HG03565 (cell line): ENCODE data around the gene CCNG1.
"Not testable (repeated sequence)": the region's sequence is repeated elsewhere in the genome, so short reads cannot be mapped to it uniquely, and the experiment has no call there.

ENCODE experiments used
- ATAC-seq: cut with Tn5 transposase; IDR thresholded peaks from one replicate; pipeline ENCODE4 v1.9.1; 2021; ENCODE audit warnings: mild to moderate bottlenecking, moderate library complexity; ENCODE audit not compliant: unreplicated experiment

CCNG1 gene, protein sequence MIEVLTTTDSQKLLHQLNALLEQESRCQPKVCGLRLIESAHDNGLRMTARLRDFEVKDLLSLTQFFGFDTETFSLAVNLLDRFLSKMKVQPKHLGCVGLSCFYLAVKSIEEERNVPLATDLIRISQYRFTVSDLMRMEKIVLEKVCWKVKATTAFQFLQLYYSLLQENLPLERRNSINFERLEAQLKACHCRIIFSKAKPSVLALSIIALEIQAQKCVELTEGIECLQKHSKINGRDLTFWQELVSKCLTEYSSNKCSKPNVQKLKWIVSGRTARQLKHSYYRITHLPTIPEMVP

DNA sequence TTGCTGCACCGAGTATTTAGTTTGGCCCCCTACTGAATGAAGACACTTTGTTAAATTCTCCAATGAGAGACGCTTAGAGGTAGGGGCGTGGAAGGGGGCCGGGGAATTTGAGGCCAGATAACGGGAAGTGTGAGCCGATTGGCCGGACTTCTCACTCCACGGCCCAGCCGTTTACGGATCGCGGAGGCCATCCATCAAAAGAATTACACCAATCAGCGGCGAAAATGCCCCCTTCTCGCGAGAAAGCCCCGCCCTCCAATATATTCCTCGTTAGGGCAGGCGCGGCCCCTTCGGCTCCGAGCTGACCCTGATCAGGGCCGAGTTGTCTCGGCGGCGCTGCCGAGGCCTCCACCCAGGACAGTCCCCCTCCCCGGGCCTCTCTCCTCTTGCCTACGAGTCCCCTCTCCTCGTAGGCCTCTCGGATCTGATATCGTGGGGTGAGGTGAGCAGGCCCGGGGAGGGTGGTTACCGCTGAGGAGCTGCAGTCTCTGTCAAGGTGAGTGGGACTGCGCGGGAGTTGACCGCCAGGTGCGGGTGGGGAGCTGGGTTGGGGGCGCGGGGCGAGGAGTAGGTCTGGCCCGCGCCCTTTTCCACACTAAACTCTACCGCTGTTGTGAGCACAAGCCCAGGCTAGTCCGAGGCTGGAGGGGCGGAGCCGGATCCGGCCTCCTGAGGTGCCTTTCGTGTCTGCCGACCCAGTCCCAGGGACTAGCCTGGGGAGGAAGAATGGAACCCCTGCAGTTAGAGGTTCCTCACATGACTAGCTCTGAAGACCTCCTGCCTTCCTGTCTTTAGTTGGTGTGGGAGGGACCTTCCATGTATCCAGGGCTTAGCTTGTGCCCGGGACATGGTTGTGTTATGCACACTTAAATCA lies at the start of gene CCNG1:
TSS of gene CCNG1 (plus strand) at position 287 of the 874 bp plus-strand sequence. CDS start 1,662 bp downstream, outside the sequence.
- ATAC-seq: peak; percentile 90

DNA sequence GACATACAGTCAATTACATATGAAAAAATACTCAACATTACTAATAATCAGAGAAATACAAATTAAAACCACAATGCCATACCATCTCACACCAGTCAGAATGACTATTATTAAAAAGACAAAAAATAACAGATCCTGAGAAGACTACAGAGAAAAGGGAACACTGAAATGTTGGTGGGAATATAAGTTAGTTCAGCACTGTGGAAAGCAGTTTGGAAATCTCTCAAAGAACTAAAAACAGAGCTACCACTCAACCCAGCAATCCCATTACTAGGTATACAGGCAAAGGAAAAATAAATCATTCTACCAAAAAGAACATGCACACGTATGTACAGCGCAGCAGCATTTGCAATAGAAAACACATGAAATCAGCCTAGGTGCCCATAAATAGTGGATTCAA lies 41.6 kb upstream of the CCNG1 start:
- no peak for ATAC-seq

DNA sequence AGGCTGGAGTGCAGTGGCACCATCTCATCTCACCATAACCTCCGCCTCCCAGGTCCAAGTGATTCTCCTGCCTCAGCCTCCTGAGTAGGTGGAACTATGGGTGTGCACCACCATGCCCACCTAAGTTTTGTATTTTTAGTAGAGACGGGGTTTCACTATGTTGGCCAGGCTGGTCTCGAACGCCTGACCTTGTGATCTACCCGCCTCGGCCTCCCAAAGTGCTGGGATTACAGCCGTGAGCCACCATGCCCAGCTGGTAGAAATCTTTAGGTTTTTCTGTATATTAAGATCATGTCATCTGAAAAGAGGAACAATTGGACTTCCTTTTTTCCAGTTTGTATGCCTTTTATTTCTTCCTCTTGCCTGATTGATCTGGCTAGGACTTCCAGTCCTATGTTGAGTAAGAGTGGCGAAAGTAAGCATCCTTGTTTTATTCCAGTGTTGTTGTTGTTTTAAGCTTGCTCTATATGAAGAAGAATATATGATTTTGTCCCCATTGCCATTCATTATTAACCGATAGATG lies 40.5 kb upstream of the CCNG1 start:
- not testable (repeated sequence) for ATAC-seq

DNA sequence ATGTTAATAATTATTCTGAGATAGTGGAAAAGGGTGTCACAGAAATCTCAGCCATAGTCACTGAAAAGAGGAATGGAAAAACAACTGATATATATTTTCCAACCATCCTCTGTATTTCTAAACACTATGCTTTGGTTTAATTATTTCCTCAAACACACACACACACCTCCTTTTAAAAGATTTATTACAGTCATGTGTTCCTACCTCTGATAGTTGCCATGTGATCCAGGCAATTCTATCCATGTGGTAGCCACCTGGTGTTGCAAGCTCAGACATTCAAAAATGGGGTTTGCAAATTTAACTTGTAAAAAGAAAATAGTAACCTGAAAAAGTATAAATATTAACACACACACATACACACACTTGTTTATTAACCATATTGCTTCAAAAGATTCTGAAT lies 40.0 kb upstream of the CCNG1 start:
- no peak for ATAC-seq

DNA sequence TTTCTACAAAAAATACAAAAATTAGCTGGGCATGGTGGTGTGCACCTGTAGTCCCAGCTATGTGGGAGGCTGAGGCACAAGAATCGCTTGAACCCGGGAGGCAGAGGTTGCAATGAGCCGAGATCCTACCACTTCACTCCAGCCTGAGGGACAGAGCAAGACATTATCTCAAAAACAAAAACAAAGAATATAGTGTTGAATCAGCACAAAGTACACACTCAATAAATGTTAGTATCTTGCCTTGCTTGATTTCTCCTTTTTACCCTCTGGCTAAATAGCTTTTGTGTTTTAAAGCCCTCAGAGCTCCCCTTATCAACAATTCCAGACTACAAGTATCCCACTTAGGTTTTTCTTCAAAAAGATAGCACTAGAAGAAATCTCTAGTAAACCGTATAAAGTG lies 37.5 kb upstream of the CCNG1 start:
- ATAC-seq: no peak

DNA sequence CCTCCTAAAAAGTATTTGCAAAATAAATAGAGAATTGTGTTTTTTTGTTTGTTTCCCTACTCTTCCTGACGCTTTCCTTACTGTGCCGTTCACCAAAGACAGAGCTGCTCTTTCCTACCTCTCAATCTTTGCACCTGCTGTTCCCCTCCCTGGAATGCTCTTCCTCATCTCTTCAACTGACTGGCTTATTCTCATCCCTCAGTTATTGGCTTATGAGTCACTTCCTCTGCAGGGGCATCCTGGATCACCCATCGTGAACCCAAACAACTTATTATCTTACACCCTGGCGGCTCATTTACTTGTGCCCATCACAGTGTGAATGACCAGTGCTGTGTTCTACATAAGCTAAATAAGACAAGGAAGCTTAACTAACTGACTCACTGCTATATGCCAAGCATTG lies 36.1 kb upstream of the CCNG1 start:
- no peak for ATAC-seq

DNA sequence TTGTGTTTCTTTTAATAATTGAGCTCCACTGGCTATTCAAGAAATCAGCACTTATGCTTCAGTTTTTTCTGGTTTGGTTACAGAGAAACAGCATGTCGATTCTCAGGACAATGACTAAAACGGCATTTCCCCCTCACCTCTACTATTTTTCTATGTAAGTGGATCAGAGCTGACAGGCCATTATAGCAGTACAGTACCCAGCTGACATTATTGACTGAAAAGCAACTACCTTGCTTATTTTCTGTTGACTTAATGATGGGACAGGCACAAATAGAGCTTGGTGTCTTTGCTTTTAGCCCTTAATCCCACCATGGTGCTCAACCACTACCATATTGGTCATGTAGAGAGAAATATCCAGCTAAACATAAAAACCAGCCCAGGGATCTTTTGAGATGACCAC lies 35.4 kb upstream of the CCNG1 start:
- no peak for ATAC-seq

DNA sequence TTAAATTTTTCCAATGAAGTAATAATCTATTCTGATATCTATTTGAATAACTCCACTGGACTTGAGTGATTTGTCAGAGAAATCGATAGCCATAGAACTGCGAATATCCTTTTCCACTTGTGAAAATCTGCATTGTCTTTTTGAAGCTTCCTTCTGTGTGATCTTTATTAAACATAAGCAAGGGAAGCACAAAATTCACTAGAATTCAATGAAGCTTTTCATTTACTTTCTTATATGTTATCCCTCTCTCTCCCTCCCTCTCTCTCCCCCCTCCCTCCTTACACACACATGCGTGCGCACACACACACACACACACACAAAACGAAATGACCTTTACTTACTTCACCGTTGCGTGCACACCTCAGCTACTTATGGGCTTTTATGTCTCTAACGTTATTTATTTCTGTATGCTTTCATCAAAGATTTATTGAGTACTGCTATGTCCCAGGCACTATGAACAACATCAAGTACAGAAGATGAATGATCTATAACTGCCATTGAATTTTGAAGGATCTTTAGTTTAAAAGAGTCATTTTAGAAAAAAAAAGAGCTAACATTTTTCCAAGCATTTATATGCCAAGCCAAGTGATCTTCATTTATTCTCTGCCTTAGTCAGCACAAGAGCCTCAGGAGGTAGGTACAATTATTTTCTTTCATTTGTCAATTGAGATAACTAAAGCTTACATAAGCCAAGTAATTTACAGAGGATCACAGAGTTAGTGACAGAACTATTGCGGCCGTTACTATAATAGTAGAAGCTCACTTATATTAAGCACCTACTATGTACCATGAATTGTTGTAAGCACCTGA lies 32.8 kb upstream of the CCNG1 start:
- ATAC-seq: no peak

DNA sequence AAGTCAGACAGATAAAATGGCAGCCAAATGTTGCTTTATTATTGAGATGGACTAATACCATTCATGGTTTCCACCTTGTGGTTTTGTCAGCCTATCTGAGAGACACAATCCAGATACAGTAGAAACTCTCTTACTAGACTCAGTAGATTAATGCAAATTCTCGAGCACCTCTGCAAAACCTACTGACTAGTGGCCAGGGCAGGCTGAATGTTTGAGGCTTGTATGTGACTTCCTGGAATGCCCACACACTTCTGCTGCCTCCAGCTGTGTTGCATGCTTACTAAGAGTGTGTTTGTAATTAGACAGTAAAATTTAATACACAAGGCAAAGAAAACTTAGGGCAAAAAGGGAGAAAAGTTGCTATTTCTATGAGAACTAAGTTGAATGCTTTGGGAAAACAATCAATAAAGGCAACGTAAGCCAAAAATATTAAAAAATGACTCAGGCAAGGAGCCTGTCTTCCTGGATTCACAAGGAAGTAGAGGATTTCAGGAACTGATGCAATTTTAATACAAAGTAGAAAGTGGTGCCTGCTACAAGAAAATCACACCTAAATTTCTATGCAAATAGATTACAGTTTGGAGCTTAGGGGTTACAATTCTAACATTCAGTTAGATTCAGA lies 30.2 kb upstream of the CCNG1 start:
- ATAC-seq: peak; percentile 90

DNA sequence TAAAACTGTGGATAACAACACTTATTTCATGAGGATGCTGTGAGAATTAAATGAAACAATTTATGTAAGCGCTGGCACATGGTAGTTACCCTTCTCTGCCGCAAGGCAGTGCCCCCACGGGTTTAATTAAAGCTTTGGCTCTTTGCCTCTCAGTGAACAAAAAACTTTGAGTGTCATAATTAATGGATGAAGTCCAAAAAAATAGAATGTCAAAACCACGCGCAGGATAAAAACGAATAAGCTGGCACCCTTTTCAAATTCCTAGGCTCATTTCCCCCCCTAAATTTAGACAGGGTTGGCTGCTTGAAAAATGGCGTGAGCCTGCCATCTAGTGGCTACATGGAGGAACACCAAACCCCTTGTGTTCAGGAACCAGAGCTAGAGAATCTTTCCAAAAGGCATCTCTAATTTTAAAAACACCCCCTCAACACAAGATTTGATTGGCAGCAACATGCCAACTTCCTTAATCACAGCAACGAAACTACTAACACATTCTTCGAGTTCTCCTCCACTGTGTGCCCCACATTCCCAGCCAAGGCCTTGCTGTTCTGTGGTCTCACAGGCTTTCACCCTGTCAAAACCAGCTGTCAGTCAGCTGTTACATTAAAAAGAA lies 29.0 kb upstream of the CCNG1 start:
- ATAC-seq: peak; percentile 49

DNA sequence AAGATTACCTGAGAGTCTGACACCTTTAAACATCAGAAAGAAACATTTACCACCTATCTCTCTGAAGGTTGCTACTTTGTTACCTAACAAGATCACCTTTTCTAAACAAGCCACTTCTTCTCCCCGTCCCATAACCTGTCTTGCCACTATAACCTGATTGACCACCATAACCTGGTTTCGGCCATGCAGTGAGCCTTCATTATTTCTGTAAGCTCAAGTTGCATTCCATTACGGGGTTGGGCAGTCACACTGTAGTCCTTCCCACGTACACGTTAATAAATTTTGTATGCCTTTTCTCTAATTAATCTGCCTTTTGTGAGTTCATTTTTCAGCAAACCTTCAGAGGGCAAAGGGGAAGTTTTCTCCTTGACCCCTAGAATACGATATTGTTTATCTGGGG lies 28.0 kb upstream of the CCNG1 start:
- ATAC-seq: no peak

DNA sequence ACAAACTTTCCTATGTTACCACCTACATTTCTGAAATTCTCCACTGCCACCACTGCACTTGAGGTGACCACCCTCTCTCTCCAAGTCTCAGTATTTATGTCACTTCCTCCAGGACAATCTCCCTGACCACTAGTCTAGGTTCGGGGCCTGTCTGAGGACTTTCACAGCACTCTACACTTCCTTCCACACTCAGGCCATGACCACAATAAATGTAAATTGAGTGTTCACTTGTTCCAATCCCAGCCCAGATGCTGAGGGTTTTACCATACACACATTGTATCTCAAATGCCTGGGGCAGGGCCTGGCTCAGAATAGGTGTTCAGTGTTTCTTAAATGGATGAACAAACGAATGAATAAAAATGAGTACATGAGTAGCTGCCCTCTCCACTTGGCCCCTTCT lies 26.9 kb upstream of the CCNG1 start:
- ATAC-seq: no peak

DNA sequence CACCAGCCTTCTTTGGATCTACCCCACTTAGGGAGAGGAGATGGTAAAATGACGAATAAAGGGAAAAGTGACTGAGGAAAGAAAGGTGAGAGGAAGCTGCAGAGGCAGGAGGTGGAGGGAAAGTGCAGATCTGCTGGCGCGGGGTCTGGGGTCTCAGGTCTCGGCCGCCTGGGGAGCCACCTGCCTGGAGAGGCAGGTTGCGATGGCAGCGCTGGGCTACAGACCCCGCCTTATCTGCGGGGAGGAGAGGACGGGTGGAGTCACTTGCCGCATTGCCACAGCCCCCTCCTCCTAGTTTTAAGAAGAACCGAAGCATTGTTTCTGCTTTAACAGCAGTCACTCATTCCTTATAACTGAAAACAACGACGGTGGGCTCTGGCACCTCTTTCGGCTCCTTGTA lies 21.7 kb upstream of the CCNG1 start:
- ATAC-seq: not testable (repeated sequence)

DNA sequence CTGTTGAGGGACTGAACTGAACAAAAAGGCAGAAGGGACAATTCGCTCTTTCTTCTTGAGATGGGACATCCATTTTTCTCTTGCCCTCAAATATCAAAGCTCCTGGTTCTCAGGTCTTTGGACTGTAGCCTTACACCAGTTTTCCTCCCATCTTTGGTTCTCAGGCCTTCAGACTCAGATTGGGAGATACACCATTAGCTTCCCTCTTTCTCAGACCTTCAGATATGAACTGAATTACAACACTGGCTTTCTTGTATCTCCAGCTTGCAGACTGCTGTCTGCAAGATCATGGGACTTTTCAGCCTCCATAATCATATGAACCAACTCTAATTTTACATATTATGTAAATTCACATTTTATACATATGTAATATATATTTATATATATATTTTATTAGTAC lies 12.6 kb upstream of the CCNG1 start:
- ATAC-seq: no peak

DNA sequence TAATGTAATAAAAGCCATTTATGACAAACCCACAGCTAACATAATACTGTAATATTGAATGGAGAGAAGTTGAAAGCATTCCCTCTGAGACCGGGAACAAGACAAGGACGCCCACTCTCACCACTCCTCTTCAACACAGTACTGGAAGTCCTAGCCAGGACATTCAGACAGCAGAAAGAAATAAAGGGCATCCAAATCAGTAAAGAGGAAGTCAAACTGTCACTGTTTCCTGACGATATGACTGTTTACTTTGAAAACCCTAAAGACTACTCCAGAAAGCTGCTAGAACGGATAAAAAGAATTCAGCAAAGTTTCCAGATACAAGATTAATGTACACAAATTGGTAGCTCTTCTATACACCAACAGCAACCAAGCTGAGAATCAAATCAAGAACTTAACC lies 11.3 kb upstream of the CCNG1 start:
- ATAC-seq: not testable (repeated sequence)

DNA sequence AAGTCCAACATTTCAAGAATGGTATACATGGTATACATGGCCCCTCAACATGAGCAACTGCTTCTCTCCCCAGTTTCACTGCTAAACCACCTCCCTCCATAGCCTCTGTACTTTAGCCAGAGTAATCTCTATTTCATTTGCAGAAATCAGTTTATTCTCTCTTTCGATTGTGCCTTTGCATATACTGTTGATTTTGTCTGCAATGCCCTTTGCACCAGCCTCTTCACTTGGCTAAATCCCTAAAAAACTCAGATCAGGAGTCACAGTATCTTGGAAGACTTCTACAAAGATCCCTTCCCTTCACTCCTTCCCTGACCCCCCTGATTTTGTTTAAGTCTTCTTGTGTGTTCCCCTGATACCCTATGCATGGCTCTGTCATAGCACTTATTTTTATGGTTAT lies 4.9 kb upstream of the CCNG1 start:
- ATAC-seq: no peak

DNA sequence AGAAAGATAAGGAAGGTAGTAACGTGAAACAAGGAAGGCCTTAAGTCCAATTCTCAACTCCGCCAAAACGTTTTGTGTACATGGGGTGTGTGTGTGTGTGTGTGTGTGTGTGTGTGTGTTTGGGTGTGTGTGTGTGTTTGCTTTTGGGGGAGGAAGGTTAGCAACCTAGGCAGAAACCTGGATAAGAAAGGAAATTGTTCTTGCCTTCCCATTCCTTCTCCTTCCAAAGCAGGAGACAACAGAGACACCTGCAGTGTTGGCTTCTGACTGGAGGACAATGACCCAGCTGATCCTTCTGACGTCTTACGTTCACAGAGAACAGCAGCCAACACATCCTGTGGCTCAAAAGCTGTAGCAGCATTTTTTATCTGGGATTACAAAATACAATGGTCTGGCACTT lies 4.1 kb upstream of the CCNG1 start:
- no peak for ATAC-seq

DNA sequence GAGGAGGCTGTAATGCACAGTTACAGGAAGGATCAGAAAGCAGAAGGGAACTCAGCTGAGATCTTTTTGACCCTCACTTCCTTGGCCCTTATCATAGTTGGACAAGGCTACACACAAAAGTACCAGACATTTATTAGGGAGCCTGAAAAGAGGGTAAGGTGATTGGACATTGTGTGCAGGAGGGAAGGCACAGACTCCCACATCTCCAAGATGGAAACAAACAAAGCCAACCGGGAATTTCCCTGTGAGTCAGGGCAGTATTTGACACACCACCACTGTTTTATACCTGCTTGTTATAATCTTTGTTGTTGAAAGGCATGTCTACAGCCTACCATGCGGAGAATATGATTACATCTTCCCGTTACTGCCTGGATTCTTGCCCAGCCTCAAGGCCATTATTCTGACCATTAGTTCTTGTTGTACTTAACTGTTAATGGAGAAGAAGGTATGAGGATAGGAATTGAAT lies 3.0 kb upstream of the CCNG1 start:
- ATAC-seq: no peak

DNA sequence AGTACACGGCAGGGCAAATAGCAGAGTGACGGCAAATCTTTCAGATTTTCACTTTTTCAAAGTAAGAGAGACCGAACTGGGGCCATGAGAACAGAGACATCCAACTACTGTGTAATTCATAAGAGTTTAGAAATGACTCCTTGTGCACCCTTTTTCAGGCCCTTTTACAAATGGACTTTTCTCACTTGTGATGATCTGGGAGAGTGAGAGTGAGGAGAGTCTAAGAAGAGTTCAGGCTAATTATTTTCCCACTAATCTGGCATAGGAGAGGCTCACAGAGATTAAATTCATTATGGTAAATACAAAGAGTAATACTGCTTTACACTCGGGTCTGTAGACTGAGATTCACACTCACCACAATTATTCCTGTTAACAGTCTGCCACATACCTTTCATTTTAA lies 880 bp upstream of the CCNG1 start:
- no peak for ATAC-seq

DNA sequence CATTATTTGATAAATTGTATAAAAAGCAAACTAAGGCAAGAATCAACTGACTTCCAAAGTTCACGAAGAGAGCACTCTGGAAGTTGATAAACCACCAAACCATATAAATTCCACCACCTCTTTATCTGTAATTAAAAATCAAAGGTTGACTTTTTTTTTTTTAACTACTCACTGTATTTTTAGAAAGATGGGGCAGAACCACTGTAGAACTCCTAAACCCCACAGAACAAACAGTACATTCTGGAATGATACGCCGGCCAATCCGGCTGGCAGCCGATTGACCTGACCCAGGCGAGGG lies 435 bp upstream of the CCNG1 start:
- no peak for ATAC-seq

DNA sequence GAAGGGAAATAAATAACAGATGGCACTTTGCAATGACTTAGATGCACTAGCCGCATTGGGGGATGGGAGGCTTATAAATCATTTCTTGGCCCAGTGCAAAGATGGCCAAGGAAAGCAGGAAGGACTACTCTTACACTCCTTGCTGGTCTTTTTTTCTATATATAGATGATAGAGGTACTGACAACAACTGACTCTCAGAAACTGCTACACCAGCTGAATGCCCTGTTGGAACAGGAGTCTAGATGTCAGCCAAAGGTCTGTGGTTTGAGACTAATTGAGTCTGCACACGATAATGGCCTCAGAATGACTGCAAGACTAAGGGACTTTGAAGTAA lies 1.7 kb downstream of the CCNG1 start:
- ATAC-seq: no peak
